Pulmonary artery endothelial cell (primary cell): ENCODE data around the gene PBX3. TPM values are rescaled to one million over a fixed set of nuclear protein-coding genes. Genes with fewer than 3 reads are reported as not detected.

Experiments used
- DNase-seq: peaks from one replicate; pipeline ENCODE4 v3.0.0-alpha.2; 2011; ENCODE audit warnings: low read depth, low spot score
- total RNA-seq: library from RNA; depleted of rRNA; stranded (reverse); fragments of >200 nt; gene quantifications from 2 replicates; pipeline ENCODE4 v1.2.3, GENCODE V29; 2014

The PBX3 gene
- total RNA-seq, 1 donor from 2014 or later: 9.2 TPM

DNA sequence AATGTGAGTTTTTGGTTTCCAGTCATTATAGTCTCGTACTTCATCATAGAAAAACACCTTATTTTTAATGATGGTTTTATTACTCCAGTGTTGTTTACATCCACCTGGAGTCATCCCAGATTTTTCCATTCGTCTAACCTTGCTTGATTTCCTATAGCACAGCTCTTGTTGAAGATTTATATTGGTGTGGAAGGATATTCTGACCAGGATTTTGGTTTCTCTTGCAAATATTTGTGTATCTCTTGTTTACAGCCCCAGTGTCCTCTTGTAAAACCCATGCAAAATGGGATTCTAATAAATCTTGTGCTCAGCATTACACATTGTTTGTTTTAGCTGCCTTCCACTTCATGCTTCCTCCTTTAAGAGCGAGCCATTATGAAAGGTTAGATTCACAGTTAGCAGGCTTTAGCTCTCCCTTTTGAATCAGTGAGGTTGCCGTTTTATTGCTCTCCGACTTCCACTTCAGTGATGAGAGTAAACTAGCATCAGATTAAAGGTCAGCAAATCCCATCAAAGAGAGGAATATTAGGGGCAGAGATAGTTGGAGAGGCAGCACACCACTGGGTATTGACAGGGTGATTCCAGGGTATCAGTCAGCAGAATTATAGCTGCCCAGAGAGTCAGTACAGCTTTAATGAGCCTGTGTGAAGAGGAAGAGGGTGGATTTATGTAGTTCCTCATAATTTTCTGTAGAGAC lies 157.1 kb downstream of the PBX3 start:
- no peak for DNase-seq

DNA sequence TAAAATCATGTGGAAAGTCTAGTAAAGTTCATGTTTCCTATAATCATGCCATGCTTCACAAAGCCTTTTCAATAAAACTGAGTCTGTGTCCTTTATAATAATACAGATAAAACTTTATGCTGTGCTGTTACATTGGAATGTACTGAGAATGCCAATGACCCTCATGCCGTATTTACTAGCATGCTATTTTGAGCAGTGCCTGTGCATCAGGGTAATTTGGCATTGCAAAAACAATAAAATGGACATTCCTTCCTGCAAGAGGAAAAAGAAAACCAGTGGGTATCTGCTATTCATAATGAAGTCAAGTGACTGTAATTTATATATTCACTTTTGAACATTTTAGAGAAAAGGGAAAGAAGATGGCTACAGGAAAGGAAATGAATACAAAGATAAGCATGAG lies 159.0 kb downstream of the PBX3 start:
- no peak for DNase-seq

DNA sequence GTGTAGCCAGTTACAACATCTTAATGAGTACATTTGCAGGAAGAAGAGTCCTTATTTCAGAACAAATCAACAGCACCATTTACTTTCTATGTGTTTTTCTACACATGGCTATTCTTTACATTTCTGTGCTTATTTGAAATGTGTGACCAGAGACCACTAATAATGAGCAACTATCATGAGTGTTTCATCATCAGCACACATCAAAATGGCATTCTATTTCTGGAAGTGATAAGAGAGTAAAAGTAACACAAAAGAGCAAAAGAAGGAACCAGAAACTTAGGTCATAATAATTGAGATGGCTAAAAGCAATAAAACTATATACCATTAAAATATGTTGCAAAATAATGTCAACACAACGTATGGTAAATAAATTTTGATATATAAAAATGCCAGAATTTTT lies 159.7 kb downstream of the PBX3 start:
- no peak for DNase-seq

GRCh38 chr9:125908136-125908535 lies 161.0 kb downstream of the PBX3 start:
- no peak for DNase-seq

DNA sequence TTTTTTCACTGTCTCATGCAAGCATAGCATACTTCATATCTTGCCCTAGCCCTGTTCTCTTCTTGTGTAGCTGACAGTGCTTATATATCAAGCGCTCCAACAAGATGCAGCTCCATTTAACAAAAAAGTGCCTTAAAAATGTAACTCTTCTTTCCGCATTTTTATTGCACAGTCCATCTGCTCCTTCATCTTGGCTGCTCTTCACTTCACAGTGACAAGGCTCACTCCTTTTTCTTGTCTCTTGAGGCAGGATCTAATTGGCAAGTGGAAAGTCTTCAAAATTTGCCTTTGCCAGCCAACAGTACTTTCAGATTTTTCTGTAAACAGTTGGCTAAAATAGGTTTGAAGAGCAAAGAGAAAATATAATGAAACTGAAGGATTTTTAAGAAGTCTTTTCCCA lies 161.8 kb downstream of the PBX3 start:
- DNase-seq: no peak

DNA sequence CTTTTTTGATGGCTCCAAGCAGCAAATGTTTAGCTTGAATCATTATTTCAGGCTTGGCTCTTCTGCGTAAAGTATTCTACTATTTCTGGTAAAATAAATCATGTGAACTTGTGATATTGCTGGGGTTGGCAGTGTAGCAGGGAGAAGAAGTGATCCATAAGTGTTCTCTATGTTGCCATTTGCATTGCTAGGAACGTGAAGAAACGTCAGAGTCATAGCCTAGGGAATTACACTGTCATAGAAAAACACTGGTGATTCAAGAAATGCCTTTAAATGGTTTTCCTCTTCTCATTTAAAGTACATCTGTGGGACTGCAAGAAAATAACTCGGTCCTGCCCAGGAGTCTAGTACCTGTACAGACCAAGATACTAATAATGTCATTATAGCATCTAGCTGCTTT lies 162.3 kb downstream of the PBX3 start:
- DNase-seq: no peak

DNA sequence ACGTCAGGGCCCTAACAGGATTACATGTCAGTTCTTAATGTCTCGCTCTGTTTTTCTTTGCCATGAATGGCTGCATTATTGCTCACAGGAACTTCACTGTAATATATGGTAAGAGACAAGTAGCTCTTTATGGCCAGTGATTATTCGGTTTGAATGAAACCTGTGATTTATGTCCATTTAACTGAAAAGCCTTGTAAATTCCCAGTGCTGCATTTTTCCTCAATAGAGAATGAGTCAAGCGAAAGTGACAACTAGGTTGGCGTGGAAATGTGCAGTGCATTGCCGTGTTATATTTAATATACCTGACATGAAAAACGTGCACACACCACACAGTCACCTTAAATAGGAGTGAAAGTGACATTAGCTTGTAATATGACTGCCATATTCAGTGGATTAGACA lies 163.1 kb downstream of the PBX3 start:
- no peak for DNase-seq

GRCh38 chr9:125911861-125912644 lies 164.9 kb downstream of the PBX3 start:
- DNase-seq: no peak

DNA sequence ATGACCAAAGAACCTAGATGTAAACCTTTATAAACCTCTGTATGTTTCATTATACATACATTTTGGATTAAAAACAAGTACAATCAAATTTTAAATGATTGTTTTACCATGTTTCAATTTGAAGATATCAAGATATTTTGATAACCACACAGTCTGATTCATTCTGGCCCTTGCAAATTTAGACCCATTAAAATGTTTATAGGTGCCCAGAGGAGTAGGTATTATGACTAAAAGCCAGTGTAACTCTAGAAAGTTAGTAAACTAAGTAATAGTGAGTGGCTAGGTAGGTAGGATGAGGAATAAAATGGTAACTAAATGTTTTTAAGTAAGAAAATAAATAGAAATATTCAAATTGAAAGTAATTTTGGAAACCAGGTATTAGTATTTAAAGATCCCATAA lies 165.5 kb downstream of the PBX3 start:
- no peak for DNase-seq

DNA sequence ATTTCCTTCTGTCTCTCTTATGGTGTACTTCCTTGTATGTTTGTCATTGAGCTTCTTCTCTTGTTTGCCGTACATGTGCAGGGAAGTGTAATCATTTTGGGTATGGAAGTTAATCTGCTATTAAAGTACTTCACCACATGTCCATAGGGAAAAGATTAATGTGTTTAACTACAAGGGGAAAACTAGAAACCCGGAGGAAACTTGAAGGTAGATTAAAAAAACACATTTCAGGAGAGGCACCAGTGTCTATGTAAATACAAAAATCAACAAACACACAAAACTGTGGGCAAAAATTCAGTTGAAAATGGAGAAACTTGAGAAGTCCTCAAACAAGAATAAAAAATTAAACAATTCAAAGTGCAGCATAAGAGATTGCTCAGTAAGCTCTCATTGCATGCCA lies 166.4 kb downstream of the PBX3 start:
- DNase-seq: no peak

DNA sequence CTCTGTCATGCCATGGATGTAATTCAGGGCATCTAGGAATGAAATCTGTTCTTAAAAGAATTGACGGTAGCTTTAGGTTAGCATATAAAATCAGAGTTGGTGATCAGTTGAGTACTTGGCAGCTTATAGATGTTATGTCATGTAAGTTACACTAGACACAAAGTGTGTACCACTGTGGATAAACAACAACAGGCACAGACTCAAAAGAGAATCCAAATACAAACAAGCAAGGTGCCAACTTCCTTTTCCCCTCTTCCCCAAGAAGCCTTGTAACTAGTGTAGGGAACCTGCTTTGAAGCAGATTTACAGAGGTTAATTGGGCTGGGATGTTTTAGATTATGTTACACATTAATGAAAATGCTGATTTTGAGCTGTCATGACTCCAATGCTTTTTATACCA lies 167.2 kb downstream of the PBX3 start:
- DNase-seq: no peak

DNA sequence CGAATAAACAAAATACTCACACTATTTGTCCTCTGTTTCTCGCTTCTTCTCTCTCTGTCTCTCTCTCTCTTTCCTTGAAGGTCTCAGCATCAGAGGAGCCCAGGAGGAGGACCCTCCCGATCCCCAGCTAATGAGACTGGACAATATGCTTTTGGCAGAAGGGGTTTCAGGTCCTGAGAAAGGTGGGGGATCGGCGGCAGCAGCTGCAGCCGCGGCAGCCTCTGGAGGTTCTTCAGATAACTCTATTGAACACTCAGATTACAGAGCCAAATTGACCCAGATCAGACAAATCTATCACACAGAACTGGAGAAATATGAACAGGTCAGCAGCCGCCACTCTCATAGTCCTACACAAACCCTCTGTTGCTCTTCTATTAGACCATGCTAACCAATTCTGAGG lies 168.4 kb downstream of the PBX3 start:
- DNase-seq: no peak

GRCh38 chr9:125919565-125919964 lies 172.4 kb downstream of the PBX3 start:
- DNase-seq: no peak

GRCh38 chr9:125920402-125920801 lies 173.2 kb downstream of the PBX3 start:
- no peak for DNase-seq

- DNase-seq: no peak
Measured at GRCh38 chr9:125922854-125923253, 175.7 kb downstream of the PBX3 start.

- DNase-seq: no peak
Measured at GRCh38 chr9:125924351-125924750, 177.2 kb downstream of the PBX3 start.

GRCh38 chr9:125926936-125927335 lies 179.8 kb downstream of the PBX3 start:
- DNase-seq: no peak

DNA sequence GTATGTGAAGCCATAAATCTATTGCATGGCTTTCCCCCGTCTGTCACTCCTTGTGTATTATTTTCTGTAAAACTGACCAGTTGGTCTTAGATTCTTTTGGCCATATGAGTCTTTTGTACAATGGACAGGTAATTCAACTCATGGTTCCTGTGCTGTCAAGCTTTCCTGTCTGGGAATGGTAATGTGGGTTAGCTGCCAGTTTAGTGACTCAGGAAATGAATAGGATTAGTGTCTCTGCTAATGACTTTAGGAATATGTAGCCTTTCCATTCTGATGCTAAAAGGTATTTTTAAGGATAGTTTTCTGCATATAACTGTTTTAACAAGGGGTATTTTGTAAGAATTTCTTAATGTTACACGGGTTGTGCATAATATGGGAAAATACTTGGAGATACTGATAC lies 182.7 kb downstream of the PBX3 start:
- DNase-seq: no peak

DNA sequence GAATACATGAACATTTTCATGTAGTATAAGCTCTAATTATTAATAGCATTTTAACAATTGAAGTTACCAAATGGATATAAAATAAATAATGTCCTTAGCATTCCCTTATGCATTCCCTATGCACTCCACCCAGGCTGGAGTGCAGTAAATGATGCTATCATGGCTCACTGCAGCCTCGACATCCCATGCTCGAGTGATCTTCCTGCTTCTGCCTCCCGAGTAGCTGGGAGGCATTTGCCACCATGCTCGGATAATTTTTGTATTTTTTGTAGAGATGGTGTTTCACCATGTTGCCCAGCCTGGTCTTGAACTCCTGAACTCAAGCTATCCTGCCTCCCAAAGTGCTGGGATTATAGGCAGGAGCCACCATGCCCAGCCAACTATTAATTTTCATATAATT lies 184.0 kb downstream of the PBX3 start:
- DNase-seq: no peak

- DNase-seq: peak; percentile 88
Measured at GRCh38 chr9:125932012-125932411, 184.8 kb downstream of the PBX3 start.

DNA sequence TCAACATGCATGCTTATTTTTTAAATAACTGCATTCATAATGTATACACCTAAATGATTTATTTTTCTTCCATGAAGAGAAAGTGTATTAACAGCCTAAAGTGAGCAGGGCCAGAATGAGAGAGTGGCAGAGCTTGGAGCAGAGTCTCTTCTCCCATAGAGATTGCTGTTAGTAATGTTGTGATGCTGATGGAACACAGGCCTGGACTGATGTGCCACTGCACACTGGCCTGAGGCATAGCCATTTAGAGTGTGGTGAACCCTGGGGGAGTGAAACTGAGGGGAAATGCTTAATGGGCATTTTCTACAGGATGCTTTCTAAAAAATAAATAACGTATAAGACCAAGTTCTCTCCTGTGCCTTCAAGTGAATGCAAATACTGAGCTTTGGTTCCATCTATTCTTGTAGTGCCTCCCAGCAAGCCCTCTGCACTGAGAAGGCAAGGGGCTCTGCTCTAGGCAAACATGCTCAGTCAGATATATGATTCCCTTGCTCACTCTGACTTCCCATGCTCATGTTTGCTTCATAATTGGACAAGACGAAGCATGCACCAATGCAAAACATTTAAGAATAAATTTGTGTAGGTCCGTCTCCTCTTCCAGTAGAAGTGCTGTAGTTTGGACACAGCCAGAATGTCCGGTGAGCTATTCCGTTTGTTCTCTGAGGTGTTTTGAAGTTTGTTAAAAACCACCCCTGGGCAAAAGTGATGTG lies 185.7 kb downstream of the PBX3 start:
- DNase-seq: no peak

GRCh38 chr9:125942125-125942524 lies 195.0 kb downstream of the PBX3 start:
- no peak for DNase-seq

- DNase-seq: no peak
Measured at GRCh38 chr9:125943831-125944230, 196.7 kb downstream of the PBX3 start.
